OCI-LY7 (cell line): Measurements from ENCODE around the gene MCM5. TPM values are rescaled to one million over a fixed set of nuclear protein-coding genes. Genes with fewer than 3 reads are reported as not detected.

Source experiments
- BruUV-seq: library from RNA; stranded (reverse); fragments of 400-500 nt; replicated peaks from 2 replicates; lab custom pipeline; 2021; lab: Mats Ljungman, UMichigan
- CTCF ChIA-PET: fragments of 300-600 bp; sonication (Branson Sonifier 250); formaldehyde crosslinking; loops from one replicate; lab custom pipeline; 2022; ENCODE audit warnings: antibody characterized with exemption; ENCODE audit not compliant: unreplicated experiment; lab: Charles Lee
- POLR2A ChIA-PET: fragments of 300-600 bp; sonication (Branson Sonifier 250); formaldehyde crosslinking; loops from one replicate; lab custom pipeline; 2022; ENCODE audit warnings: antibody characterized with exemption; lab: Charles Lee
- DNase-seq: peaks from one replicate; pipeline ENCODE4 v3.0.0-alpha.2; 2015; ENCODE audit warnings: low spot score
- H2AFZ ChIP-seq: fragments of 200-600 bp; sonication (generic), shearing (Covaris generic); 2 replicates; pipeline ENCODE4 v1.6.1; 2014; ENCODE audit warnings: mild to moderate bottlenecking, antibody characterized with exemption, low read length, moderate library complexity
- H3K27ac ChIP-seq: fragments of 200-600 bp; sonication (generic); 2 replicates; pipeline ENCODE4 v1.5.1; 2014; ENCODE audit warnings: mixed run types, low read depth, mild to moderate bottlenecking, moderate library complexity, low read length, inconsistent platforms; ENCODE audit not compliant: poor library complexity, severe bottlenecking
- H3K36me3 ChIP-seq: fragments of 200-600 bp; sonication (generic); 2 replicates; pipeline ENCODE4 v1.6.1; 2014; ENCODE audit warnings: mild to moderate bottlenecking, antibody characterized with exemption, low read length, moderate library complexity, mixed read lengths; ENCODE audit not compliant: insufficient read depth
- H3K4me1 ChIP-seq: fragments of 200-600 bp; sonication (generic); 2 replicates; pipeline ENCODE4 v1.5.1; 2014; ENCODE audit warnings: mild to moderate bottlenecking, low read length; ENCODE audit not compliant: insufficient read depth, poor library complexity, severe bottlenecking
- H3K4me2 ChIP-seq: fragments of 200-600 bp; sonication (generic); 2 replicates; pipeline ENCODE4 v1.6.1; 2014; ENCODE audit warnings: mild to moderate bottlenecking, low read length
- H3K4me3 ChIP-seq: fragments of 200-600 bp; sonication (generic); 2 replicates; pipeline ENCODE4 v1.5.1; 2014; ENCODE audit warnings: mild to moderate bottlenecking, low read depth, low read length; ENCODE audit not compliant: poor library complexity, severe bottlenecking
- H3K79me2 ChIP-seq: fragments of 200-600 bp; sonication (generic); 2 replicates; pipeline ENCODE4 v1.6.1; 2016; ENCODE audit warnings: low read depth, mild to moderate bottlenecking, low read length, moderate library complexity, mixed read lengths; ENCODE audit not compliant: insufficient read depth
- H3K9me2 ChIP-seq: fragments of 200-600 bp; sonication (generic); 2 replicates; pipeline ENCODE4 v1.6.1; 2016; ENCODE audit warnings: mild to moderate bottlenecking, low read length, mixed read lengths; ENCODE audit not compliant: insufficient read depth
- H3K9me3 ChIP-seq: fragments of 200-600 bp; sonication (generic); 2 replicates; pipeline ENCODE4 v1.6.1; 2014; ENCODE audit warnings: mild to moderate bottlenecking, mixed run types, low read length, mixed read lengths
- H4K20me1 ChIP-seq: fragments of 200-600 bp; sonication (generic); 2 replicates; pipeline ENCODE4 v1.6.1; 2014; ENCODE audit warnings: mild to moderate bottlenecking, antibody characterized with exemption, low read length, moderate library complexity, mixed read lengths; ENCODE audit not compliant: insufficient read depth
- EZH2phosphoT487 ChIP-seq: fragments of 200-600 bp; sonication (generic); IDR thresholded peaks from 2 replicates; pipeline ENCODE4 v1.6.1; 2018; ENCODE audit warnings: low read depth, borderline replicate concordance, mild to moderate bottlenecking, mixed run types, antibody characterized with exemption, low read length, moderate library complexity, mixed read lengths
- intact Hi-C: fragments of 100-400 bp; cut with micrococcal nuclease; formaldehyde crosslinking; loops from one replicate; pipeline ENCODE4 v1.10.0; 2022; ENCODE audit not compliant: unreplicated experiment
- total RNA-seq, 2 experiments: library from RNA; depleted of rRNA in 1 of 2; stranded (reverse); fragments of >200 nt in 1 of 2; shearing (Covaris generic) in 1 of 2; gene quantifications; 2 replicates each; pipeline ENCODE4 v1.2.3, GENCODE V29; 2014 to 2022
- TF ChIP-seq, protein P1 (sequence below): fragments of 200-600 bp; sonication (generic); conservative IDR thresholded peaks from 2 replicates; pipeline ENCODE4 v1.5.1; 2014; ENCODE audit warnings: mild to moderate bottlenecking, antibody characterized with exemption, low read length, moderate library complexity, mixed read lengths

The MCM5 gene
- total RNA-seq, 2 experiments from 2014 or later, result 242 to 360 TPM

DNA sequence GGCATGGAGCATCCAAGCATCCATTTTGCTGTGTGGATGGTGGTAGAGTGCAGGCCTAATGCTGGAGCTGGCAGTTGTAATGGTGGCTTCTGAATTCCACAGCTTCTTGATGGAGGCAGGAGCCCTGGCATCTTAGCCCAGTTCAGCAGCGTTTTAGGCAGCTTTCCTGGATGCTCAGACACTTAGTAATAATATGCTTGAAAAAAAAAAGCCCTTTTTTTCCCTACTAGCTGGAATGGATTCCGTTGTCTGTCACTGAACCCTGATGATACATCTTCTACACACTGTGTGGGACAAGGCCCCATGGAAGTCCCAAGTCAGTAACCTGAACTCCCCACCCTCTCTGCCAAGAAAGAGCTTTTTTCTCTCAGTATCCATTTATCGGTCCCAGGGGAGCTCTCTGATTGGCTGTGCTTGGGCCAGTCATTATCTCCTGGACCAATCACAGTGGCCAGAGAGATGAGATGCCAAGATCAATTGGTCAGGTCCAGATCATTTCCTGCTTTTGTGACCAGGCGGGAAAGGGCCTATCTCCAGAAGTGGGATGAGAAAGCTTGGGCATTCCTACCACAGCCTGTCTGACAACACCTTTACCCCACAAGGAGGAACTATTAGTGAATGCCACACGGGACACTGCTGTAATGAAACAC lies 34.2 kb downstream of the MCM5 start:
- no peak for DNase-seq
- no TSS peak for BruUV-seq
- H3K4me1 ChIP-seq, result no peaks in the 10 kb centered on the region
- no peak overlapping the region for H3K4me3 ChIP-seq
- intact Hi-C loops, result no loop called here
- ChIA-PET CTCF (no interaction called here), POLR2A (no interaction called here)
- H4K20me1 ChIP-seq, result no peaks in the 10 kb centered on the region
- no peaks in the 10 kb centered on the region for H3K79me2 ChIP-seq
- H3K27ac ChIP-seq, result no peak overlapping the region
- TF ChIP-seq EZH2phosphoT487, result no peak
- TF ChIP-seq, protein P1, sequence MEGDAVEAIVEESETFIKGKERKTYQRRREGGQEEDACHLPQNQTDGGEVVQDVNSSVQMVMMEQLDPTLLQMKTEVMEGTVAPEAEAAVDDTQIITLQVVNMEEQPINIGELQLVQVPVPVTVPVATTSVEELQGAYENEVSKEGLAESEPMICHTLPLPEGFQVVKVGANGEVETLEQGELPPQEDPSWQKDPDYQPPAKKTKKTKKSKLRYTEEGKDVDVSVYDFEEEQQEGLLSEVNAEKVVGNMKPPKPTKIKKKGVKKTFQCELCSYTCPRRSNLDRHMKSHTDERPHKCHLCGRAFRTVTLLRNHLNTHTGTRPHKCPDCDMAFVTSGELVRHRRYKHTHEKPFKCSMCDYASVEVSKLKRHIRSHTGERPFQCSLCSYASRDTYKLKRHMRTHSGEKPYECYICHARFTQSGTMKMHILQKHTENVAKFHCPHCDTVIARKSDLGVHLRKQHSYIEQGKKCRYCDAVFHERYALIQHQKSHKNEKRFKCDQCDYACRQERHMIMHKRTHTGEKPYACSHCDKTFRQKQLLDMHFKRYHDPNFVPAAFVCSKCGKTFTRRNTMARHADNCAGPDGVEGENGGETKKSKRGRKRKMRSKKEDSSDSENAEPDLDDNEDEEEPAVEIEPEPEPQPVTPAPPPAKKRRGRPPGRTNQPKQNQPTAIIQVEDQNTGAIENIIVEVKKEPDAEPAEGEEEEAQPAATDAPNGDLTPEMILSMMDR, result no peak
- H3K36me3 ChIP-seq, result peaks cover 92% of the 10 kb centered on the region
- no peak overlapping the region for H2AFZ ChIP-seq
- H3K4me2 ChIP-seq, result no peak overlapping the region
- H3K9me2 ChIP-seq, result no peaks in the 10 kb centered on the region
- H3K9me3 ChIP-seq, result peaks cover 13% of the 10 kb centered on the region; the same call in 1 of the 2 replicates

DNA sequence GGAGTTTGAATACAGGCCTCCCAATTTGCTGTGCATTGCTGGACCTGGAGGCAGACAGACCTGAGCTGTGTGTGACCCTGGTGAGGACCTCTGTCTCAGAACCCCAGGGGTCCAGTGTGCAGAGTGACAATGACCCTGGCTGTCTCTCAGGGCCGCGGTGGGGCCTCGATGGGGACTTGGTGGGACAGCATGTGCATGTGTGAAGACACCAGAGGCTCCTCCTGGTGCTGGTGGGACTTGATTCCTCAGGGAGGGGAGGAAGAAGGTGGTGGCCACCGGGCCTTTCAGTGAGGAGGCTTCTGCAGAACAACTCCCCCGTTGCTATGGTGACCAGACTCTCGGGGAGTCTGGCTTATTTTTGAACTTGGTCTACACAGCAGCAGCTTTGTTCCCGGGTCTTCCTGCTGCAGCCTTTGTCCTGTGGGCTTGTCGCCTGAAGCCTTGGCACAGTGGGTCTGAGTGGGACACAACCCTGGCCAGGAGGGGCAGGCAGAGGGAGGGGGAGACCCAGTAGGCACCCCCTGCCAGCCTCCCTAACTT lies 35.3 kb downstream of the MCM5 start:
- intact Hi-C loops, result no loop called here
- no peaks in the 10 kb centered on the region for H3K4me1 ChIP-seq
- ChIA-PET POLR2A (no interaction called here), CTCF (no interaction called here)
- no peak for DNase-seq
- H3K27ac ChIP-seq, result no peak overlapping the region
- H3K79me2 ChIP-seq, result no peaks in the 10 kb centered on the region
- H3K9me3 ChIP-seq, result peaks cover 13% of the 10 kb centered on the region; the same call in 1 of the 2 replicates
- no peaks in the 10 kb centered on the region for H3K9me2 ChIP-seq
- no peak overlapping the region for H3K4me3 ChIP-seq
- no TSS peak for BruUV-seq
- H4K20me1 ChIP-seq, result no peaks in the 10 kb centered on the region
- no peak for TF ChIP-seq EZH2phosphoT487
- TF ChIP-seq, protein P1, result no peak
- H2AFZ ChIP-seq, result no peak overlapping the region
- no peak overlapping the region for H3K4me2 ChIP-seq
- peaks cover 90% of the 10 kb centered on the region for H3K36me3 ChIP-seq

DNA sequence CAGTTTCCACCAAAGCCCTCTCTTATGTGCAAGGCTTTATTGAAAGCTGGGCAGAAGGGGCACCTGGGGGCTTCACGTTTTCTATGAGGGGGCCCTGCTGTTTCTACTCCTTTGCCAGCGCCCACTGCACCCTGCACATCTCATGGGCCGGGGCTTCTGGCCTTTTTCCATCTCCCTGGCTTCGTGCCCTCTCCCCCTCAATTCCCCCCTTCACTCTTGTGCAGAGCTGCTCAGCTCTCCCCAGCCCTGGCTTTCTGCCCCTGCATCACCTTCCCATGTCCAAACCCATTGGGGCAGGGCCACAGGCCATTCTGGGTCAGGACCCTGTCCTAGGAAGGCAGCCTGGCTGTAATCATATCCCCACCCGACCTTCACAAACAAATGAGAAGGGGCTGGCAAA lies 36.5 kb downstream of the MCM5 start:
- Histone ChIP-seq H2AFZ (no peak overlapping the region), H3K4me3 (no peak overlapping the region), H3K4me1 (no peaks in the 10 kb centered on the region), H3K36me3 (peaks cover 83% of the 10 kb centered on the region), H4K20me1 (no peaks in the 10 kb centered on the region), H3K4me2 (no peak overlapping the region), H3K9me2 (no peaks in the 10 kb centered on the region), H3K27ac (no peak overlapping the region), H3K79me2 (no peaks in the 10 kb centered on the region), H3K9me3 (peaks cover 13% of the 10 kb centered on the region; the same call in 1 of the 2 replicates)
- intact Hi-C loops, result no loop called here
- no peak for TF ChIP-seq EZH2phosphoT487
- TF ChIP-seq, protein P1, result no peak
- POLR2A ChIA-PET, result no interaction called here
- CTCF ChIA-PET, result no interaction called here
- DNase-seq, result no peak
- no TSS peak for BruUV-seq
